Thyroid gland (tissue), 4 donors: ENCODE measurements around the gene SLITRK1. TPM values are rescaled to one million over a fixed set of nuclear protein-coding genes. Genes with fewer than 3 reads are reported as not detected.

Experiments used
- DNase-seq, 2 donors: peaks; one replicate each; pipeline ENCODE4 v3.0.0-alpha.2; 2019
- H3K27ac ChIP-seq, 3 donors: fragments of 200-600 bp; sonication (generic); 1 replicate in 2 of 3; 2 replicates in 1 of 3; pipeline ENCODE4 v1.5.1; 2016 to 2019; ENCODE audit warnings: mild to moderate bottlenecking in 1 of 3, moderate library complexity in 1 of 3
- H3K27me3 ChIP-seq: fragments of 200-600 bp; sonication (generic); one replicate; pipeline ENCODE4 v1.5.1; 2019
- H3K36me3 ChIP-seq, 2 donors: fragments of 200-600 bp; sonication (generic); one replicate each; pipeline ENCODE4 v1.5.1; 2016 to 2019
- H3K4me1 ChIP-seq, 2 donors: fragments of 200-600 bp; sonication (generic); one replicate each; pipeline ENCODE4 v1.5.1; 2017 to 2019
- H3K4me3 ChIP-seq, 3 donors: fragments of 200-600 bp; sonication (generic); replicated peaks in 1 of 3; 1 replicate in 2 of 3; 2 replicates in 1 of 3; pipeline ENCODE4 v1.5.1; 2016; ENCODE audit warnings: mild to moderate bottlenecking in 1 of 3
- H3K9me3 ChIP-seq: fragments of 200-600 bp; sonication (generic); one replicate; pipeline ENCODE4 v1.5.1; 2017
- CTCF ChIP-seq, 6 experiments: fragments of 200-600 bp in 3 of 6; fragments of 450-650 bp in 3 of 6; sonication (generic) in 3 of 6; IDR thresholded peaks; one replicate each; pipeline ENCODE4 v1.5.1; 2016 to 2019; ENCODE audit warnings: antibody characterized with exemption in 6 of 6, mild to moderate bottlenecking in 2 of 6, inconsistent platforms in 1 of 6, moderate library complexity in 1 of 6
- POLR2A ChIP-seq, 2 donors: fragments of 450-650 bp; IDR thresholded peaks; one replicate each; pipeline ENCODE4 v1.6.1; 2017; ENCODE audit warnings: antibody characterized with exemption in 2 of 2, mild to moderate bottlenecking in 2 of 2, moderate library complexity in 1 of 2
- WGBS, 2 donors: methylation state at CpG; one replicate each; pipeline ENCODE4 v1.1.5; 2017; 5-methylcytosine and 5-hydroxymethylcytosine counted together
- intact Hi-C: fragments of 100-400 bp; cut with DNase I; formaldehyde crosslinking; loops from one replicate; pipeline ENCODE4 v1.15.1; 2023
- total RNA-seq, 4 donors: library from RNA; depleted of rRNA; stranded (reverse); fragments of >200 nt; gene quantifications; one replicate each; pipeline ENCODE4 v1.2.3, GENCODE V29; 2016

Gene SLITRK1
- total RNA-seq, 4 donors from 2014 or later, result not detected

GRCh38 chr13:83906240-83906820, 24.1 kb upstream of the SLITRK1 start:
- no peaks in the 10 kb centered on the region for H3K36me3 ChIP-seq
- no peak for DNase-seq
- intact Hi-C loops, result no loop called here
- H3K4me1 ChIP-seq, result no peaks in the 10 kb centered on the region
- no peak overlapping the region for H3K27ac ChIP-seq
- no peaks in the 10 kb centered on the region for H3K27me3 ChIP-seq
- no peaks in the 10 kb centered on the region for H3K9me3 ChIP-seq
- WGBS, 2 donors, result 94% methylated on average over 24 to 25 of the region's 25 CpGs
- TF ChIP-seq CTCF (IDR thresholded peaks at IDR 0.05), result no peak
- TF ChIP-seq POLR2A (IDR thresholded peaks at IDR 0.05), result no peak
- no peak overlapping the region for H3K4me3 ChIP-seq

DNA sequence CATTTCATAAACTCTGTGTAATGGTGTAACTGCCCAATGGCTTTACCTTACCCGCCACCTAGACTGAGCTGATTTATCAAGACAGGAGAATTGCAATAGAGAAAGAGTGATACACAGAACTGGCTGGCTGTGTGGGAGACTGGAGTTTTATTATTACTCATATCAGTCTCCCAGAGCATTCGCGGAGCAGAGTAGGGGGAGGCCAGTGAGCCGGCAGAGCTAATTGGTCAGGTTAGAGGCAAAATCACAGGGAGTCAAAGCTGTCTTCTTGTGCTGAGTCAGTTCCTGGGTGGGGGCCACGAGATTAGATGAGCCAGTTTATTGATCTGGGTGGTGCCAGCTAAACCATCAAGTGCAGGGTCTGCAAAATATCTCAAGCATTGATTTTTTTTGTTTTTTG, 23.4 kb upstream of the SLITRK1 start:
- H3K36me3 ChIP-seq, result no peaks in the 10 kb centered on the region
- intact Hi-C loops, result no loop called here
- no peak for DNase-seq
- TF ChIP-seq POLR2A (IDR thresholded peaks at IDR 0.05) (no peak), CTCF (IDR thresholded peaks at IDR 0.05) (no peak)
- no peaks in the 10 kb centered on the region for H3K27me3 ChIP-seq
- WGBS, 2 donors, result 77 to 86% methylated on average over 5 of the region's 5 CpGs
- no peak overlapping the region for H3K4me3 ChIP-seq
- H3K27ac ChIP-seq, result no peak overlapping the region
- H3K9me3 ChIP-seq, result no peaks in the 10 kb centered on the region
- no peaks in the 10 kb centered on the region for H3K4me1 ChIP-seq

DNA sequence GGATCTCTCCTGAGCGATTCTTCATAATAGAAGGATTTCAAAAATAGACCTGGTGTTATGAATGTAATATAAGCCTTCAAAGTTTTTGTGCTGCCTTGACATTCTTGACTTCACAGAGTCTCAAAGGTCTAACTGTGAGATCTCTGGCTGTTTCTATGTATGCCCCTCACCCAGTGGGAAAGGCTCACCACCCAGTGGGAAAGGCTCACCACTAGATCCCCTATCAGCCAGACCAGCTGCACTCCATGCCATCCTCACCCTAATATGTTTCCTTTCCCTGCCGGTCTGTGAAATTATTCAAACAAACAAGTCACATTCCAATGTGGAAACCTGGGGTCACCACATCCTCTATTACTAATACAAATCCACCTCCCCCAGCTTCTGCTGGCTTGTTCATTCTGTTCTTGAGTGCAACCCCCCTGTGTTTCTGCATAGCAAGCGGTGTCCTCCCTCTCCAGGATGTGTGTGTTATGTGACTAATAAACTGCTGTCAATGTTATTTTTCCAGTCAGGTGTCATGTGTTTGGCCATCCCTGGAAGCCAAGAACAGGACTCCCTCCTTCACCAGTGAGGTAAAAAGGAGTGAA, 13.8 kb upstream of the SLITRK1 start:
- Histone ChIP-seq H3K4me3 (no peak overlapping the region), H3K9me3 (no peaks in the 10 kb centered on the region), H3K36me3 (no peaks in the 10 kb centered on the region), H3K27ac (no peak overlapping the region), H3K4me1 (no peaks in the 10 kb centered on the region), H3K27me3 (no peaks in the 10 kb centered on the region)
- no peak for TF ChIP-seq CTCF (IDR thresholded peaks at IDR 0.05)
- TF ChIP-seq POLR2A (IDR thresholded peaks at IDR 0.05), result no peak
- DNase-seq, result no peak
- intact Hi-C loops, result no loop called here
- 77 to 79% methylated on average over 3 of the region's 3 CpGs for WGBS, 2 donors

DNA sequence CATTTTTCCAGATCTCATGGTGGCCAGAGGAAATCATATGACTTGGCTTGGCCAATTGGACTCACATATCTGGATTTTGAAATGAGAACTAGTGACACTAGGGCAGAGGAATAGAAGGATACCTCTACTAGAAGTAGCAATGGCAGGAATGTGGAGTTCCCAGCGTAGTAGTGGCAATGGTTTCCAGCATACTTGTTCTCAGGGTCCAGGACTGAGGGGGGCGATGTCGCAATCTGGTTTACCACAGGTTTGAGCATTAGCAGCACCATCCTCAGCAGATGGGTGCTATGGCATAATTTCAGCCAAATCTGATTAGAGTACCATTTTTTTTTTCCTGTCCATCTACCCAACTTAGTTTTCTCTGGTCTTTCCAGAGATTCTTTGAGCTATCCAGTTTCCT, 8.1 kb upstream of the SLITRK1 start:
- no peak for TF ChIP-seq CTCF (IDR thresholded peaks at IDR 0.05)
- no peak for TF ChIP-seq POLR2A (IDR thresholded peaks at IDR 0.05)
- Histone ChIP-seq H3K36me3 (no peaks in the 10 kb centered on the region), H3K4me1 (no peaks in the 10 kb centered on the region), H3K27me3 (no peaks in the 10 kb centered on the region), H3K27ac (no peak overlapping the region), H3K9me3 (no peaks in the 10 kb centered on the region), H3K4me3 (no peak overlapping the region)
- WGBS, 2 donors, result 85% methylated on average over 3 of the region's 3 CpGs
- DNase-seq, result no peak
- intact Hi-C loops, result no loop called here

DNA sequence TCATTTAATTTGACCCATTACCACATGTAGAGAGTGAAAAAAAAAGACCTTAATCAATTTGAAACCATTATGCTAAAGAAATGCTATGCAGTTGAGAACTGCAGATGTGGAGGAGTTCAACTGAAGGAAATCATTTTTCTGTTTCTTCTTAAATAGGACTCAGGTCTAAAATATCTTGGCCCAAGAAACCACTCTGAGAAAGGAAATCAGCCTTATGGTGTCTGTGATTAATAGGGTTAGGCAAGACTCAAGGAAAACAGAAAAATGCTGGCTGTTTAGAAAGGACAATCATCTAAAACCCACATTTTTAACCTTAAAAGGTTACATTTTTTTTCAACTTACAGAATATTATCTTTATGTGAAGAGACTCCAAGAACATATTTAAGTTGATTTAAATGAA, 1.9 kb upstream of the SLITRK1 start:
- no peaks in the 10 kb centered on the region for H3K36me3 ChIP-seq
- TF ChIP-seq POLR2A (IDR thresholded peaks at IDR 0.05) (no peak), CTCF (IDR thresholded peaks at IDR 0.05) (no peak)
- no peak overlapping the region for H3K27ac ChIP-seq
- DNase-seq, result no peak
- H3K27me3 ChIP-seq, result no peaks in the 10 kb centered on the region
- H3K4me3 ChIP-seq, result no peak overlapping the region
- H3K9me3 ChIP-seq, result no peaks in the 10 kb centered on the region
- intact Hi-C loops, result no loop called here
- no peaks in the 10 kb centered on the region for H3K4me1 ChIP-seq
